Left lobe of liver (tissue), 2 donors: ENCODE measurements around the gene MAGEA6. TPM values are rescaled to one million over a fixed set of nuclear protein-coding genes. Genes with fewer than 3 reads are reported as not detected.
"Not testable (repeated sequence)": the region's sequence is repeated elsewhere in the genome, so short reads cannot be mapped to it uniquely, and the experiment has no call there.

Experiments used
- ATAC-seq: fragments of 200-7000 bp; cut with Tn5 transposase; one replicate; pipeline ENCODE4 v1.9.1; 2020; ENCODE audit warnings: mild to moderate bottlenecking, moderate library complexity
- DNase-seq: peaks from one replicate; pipeline ENCODE4 v3.0.0-alpha.2; 2020; ENCODE audit warnings: low spot score
- total RNA-seq: library from RNA; stranded (reverse); gene quantifications from one replicate; pipeline ENCODE4 v1.2.1, GENCODE V29; 2021
- donor health status: DM: no; HTN: no; CAD: no; lungs with moderate emphysema.
- donor health status: DM: no; HTN: yes; CAD: no.

MAGEA6 gene
- total RNA-seq, 1 donor from 2014 or later = 0.25 TPM

GRCh38 chrX:152735101-152735500 is 34.4 kb downstream of the MAGEA6 start:
- DNase-seq (no peak), ATAC-seq (no peak)

- not testable (repeated sequence) for ATAC-seq, DNase-seq
Measured at GRCh38 chrX:152734143-152734858, 35.2 kb downstream of the MAGEA6 start.

- ATAC-seq (no peak), DNase-seq (no peak)
Measured at GRCh38 chrX:152733261-152733975, 36.1 kb downstream of the MAGEA6 start, which contains the start of the genes CSAG1 and MAGEA12. Gene CSAG1 (minus strand): TSS chrX:152733721. CDS start chrX:152732460, 1,261 bp downstream. Gene MAGEA12 (plus strand): TSS chrX:152733757. CDS start chrX:152736162, 2,405 bp downstream.

- ATAC-seq (no peak), DNase-seq (no peak)
Measured at GRCh38 chrX:152725409-152725808, 44.1 kb downstream of the MAGEA6 start.

Other genes starting within 250 kb of the MAGEA6 start
- gene GABRQ, start 131.8 kb downstream of the MAGEA6 start, total RNA-seq = not detected
- not detected for gene MAGEA3, start 70.9 kb downstream of the MAGEA6 start, total RNA-seq
- gene CSAG2, start 60.4 kb downstream of the MAGEA6 start, total RNA-seq = not detected
- not detected for gene MAGEA2B, start 55.1 kb downstream of the MAGEA6 start, total RNA-seq
- gene CSAG1, start 36.0 kb downstream of the MAGEA6 start, total RNA-seq = not detected
- not detected for gene MAGEA12, start 35.9 kb downstream of the MAGEA6 start, total RNA-seq
- not detected for gene MAGEA2, start 15.8 kb downstream of the MAGEA6 start, total RNA-seq
- not detected for gene CSAG3, start 10.5 kb downstream of the MAGEA6 start, total RNA-seq
- gene CETN2, start 61.1 kb upstream of the MAGEA6 start, total RNA-seq = 12.2 TPM
- 22.0 TPM for gene NSDHL, start 61.4 kb upstream of the MAGEA6 start, total RNA-seq
- 0.96 TPM for gene ZNF185, start 128.4 kb upstream of the MAGEA6 start, total RNA-seq
- not detected for gene PNMA5, start 224.4 kb upstream of the MAGEA6 start, total RNA-seq